Activated CD4-positive, alpha-beta T cell treated with anti-CD3 and anti-CD28 coated beads, Interleukin-2, Interleukin-4, amounts not matched to agents 100 ng/mL and 50 ng/mL, durations not matched to agents 16 hours and 8 hours (primary cell): ENCODE measurements around the gene RGCC.
A peak's percentile ranks its signal among the peaks of the same experiment; 100 is the strongest.
"Not testable (repeated sequence)": the region's sequence is repeated elsewhere in the genome, so short reads cannot be mapped to it uniquely, and the experiment has no call there.

Source experiments
- DNase-seq: peaks from one replicate; pipeline ENCODE4 v3.0.0-alpha.2; 2020; ENCODE audit warnings: low spot score

RGCC gene

DNA sequence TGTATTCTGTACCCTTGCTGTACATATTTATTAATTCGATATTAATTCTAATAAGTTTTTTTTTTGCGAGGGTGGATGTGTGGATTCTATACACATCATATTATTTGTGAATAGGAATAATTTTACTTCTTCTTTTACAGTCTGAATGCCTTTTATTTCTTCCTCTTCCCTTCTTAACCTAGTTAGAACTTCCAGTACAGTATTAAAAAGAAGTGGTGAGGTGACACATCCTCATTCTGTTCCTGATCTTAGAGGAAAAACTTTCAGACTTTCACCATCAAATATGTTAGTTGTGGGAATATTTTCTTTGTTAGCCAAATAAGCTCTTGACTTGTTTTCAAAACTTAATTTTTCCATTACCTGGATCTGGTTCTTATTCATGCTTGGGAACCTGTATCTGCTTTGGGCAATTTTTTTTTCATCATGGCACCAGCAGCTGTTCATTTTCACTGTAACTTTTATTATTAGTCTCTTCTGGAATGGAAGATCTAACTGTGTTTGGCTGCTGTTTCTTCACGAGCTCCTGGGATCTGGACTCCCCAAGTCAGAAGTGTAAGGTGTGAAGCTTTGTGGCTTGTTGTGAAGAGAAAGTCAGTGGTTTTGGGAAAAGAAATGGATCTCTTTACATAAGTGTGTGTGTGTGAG is 33.1 kb downstream of the RGCC start:
- DNase-seq: no peak

DNA sequence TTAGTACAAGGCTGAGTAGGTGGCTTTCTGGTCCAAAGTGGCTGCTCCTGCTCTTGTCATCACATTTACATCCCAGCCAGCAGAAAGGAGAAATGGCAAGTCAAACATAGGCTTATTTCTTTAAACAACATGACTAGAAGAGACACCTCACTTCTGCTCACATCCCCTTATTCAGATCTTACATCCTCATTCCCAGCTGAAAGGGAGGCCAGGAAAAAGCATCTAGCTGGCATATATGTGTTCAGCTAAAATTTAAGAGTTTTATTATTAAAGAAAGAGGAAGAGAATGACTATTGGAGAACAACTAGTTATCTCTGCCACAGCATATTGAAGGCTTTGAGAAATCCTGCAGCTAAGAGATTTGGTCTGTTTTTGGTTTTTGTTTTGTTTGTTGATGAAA is 34.1 kb downstream of the RGCC start:
- no peak for DNase-seq

DNA sequence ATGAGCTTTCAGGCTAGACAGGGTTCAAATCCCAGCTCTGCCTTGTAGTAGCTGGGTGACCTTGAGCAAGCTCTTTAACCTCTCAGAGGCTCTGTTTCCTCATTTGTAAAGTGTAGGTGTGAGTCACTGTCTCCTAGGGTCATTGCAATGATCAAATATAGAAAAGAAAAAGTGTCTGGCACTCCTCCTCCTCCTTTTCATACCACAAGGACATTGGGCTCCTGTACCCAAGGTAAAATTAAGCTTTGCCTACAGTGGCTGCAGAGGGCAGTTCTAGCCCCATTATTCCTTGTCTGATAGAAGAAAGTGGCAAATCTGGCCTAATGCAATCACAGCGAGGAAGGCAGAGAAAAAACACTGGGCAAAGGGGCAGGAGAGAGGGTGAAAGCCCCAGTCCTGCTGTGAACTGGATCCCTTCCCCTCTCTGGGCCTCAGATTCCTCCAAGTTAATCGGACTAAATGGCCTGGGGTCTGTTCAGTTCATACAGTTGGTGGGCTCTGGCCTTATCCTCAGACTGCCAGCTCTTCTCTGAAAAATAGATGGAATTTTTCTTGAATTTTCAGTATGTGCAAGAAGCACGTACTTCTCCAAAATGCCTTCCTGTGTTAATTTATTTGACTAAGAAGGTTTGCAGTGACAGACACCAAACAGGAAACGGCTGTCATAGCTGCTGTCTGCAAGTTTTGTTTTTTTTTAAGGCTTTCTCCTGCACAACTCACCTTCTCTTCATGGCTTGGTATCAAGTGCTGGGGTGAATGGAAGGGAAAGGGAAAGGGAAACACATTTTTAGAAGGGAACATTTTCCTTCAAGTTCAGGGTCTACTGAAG is 35.3 kb downstream of the RGCC start:
- DNase-seq: peak; percentile 60

DNA sequence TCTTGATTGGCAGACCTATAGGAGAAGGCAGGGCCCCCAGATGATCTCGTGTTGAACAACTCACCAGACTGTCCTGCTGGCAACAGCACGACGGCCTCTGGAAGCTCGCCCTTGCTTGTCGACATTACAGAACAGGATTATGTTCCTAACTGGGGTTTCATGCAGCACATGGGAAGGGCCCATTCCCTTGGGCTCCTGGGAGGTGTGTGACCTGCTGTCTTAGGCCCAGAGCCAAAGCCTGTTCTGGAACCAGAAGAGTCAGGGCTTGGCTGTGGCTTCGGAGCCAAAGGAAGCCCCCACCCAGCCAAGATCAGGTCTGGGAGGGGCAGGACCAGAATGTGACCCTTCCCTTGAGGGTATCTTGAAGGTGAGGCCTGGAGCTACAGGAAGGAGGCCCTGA is 36.9 kb downstream of the RGCC start:
- no peak for DNase-seq

DNA sequence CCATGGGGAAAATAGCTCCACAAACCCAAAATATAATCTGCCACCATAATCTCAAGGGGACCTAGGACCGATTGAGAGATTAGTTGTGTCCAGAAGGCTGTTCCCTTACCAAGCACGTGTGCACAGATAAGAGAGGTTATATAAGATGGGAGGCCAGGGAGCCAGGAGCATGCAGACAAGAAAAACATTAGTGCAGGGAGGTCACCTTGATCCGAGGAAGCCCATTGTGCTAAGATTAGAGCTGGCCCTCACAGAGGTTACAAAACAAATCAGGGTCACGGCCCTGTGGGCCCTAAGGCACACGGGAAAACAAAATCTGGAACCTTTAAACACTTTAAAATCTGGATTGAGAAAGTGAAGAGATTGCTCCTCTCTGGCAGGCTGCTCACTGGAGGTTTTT is 37.7 kb downstream of the RGCC start:
- DNase-seq: no peak

DNA sequence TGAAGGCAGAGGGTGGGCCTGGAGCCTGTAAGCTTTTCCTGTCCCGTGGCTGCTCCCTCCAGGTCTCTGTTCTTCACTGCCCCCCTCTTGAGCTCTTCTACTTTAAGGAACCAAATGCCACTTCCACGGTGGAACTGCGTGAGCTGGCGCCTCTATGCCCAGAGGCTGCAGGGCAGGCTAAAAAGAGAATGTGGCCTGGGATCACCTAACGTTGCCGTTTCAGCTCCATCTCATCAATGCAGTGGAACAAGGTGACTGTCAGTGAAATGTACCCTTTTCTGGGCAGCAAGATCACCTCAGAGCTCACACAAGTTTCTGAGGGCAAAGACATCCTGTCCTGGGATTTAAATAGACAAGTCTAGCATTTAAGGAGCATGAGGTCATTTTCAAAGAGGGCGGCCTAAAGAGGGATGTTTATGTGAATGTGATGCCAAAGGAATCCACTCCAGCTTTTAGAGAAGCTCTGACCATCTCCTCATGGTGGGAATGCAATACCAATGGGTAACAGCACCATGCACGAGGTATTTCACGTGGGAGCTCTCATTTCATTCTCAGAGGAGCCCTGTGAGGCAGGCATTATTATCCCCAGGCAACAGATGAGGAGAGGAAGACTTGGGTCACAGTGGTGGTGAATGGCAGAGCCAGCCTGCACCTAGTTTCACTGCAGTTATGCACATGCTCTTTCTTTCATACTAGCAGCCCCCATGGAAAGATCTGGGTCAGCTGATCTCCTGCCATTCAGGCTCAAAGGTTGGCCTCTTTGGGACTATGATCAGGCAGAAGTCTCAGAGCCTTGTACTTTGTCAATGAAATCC is 39.3 kb downstream of the RGCC start:
- DNase-seq: no peak

DNA sequence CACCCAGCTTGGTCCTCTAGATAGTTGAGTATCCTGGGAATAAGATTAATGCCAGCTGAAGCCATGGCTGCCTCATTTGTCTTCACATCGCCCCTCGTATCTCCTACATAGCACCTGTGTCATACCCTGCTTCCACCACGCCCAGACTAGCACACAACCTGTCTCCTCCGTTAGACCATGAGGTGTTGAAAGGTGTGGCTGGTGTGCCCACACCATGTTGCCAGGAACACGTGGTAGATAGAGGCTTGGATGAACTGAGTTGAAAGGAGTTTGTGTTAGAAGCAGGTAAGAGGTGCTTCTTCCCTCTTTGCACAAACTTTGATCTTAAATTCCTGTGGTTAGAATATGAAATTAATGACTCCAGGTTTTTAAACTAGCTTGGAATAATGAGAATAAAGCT is 40.1 kb downstream of the RGCC start:
- no peak for DNase-seq

DNA sequence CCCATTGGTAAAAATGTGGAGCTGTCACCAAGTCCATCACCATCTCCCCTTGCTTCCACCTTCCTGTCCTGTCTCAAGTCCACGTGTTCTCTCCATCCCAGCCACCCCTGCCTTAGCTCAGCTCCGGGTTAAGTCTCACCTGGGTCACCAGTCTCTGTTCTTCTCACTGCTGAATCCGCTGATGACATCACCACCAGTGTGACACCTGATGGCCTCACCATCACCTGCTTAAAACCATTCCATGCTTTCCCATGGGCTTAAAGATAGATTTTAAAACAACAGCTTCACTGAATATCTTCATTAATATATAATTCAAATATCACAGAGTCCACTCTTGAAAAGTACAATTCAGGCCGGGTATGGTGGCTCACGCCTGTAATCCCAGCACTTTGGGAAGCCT is 42.1 kb downstream of the RGCC start:
- DNase-seq: no peak

DNA sequence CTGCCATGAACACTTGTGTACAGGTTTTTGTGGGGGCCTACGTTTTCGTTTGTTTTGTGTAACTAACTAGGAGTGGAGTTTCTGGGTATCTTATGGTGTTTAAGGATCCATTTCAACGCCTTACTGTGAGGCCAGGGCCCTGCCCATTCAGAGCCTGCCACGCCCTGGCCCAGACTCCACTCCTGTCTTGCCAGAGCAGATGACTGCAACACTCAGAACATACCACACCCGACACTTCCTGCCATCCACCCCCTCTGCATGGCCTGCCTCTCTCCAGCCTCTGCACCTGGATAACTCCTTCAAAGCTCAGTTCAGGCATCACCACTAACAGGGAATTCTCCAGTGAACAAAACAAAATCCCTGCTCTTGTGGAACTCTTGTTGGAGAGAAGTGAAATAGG is 43.2 kb downstream of the RGCC start:
- peak; percentile 30 for DNase-seq

DNA sequence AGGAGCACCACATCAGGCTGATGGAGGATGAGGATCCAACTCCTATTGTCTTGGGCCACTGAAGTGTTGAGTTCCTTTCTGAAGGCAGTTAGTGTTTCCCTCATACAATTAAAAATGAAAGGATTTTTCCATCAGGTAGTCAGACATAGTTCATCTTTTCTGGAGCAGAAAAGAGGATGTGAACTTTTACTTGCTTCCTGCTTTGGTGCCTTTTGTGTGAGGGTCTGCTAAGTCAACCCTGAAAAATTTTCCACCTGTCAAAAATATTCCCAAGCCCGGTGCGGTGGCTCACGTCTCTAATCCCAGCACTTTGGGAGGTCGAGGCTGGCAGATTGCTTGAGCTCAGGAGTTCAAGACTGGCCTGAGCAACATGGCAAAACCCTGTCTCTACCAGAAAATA is 43.9 kb downstream of the RGCC start:
- no peak for DNase-seq

DNA sequence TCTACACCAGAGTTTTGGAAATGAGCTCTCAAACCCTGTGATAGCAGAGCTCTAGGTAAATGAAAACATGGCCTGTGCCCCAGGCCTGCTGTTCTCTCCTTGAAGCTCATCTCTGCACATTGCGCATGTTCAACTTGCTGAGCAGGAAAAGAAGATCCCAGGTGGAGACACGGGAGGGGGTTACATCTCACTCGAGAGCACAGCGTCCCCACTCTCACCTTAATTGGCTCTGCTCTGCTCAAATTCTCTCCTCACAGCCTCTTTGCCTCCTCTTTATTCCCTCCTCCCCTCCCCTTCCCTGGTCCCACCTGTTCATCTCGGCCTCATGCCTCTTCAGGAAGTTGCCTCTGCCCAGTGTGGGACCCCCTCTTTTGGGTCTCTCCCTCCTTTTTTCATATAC is 44.7 kb downstream of the RGCC start:
- no peak for DNase-seq

DNA sequence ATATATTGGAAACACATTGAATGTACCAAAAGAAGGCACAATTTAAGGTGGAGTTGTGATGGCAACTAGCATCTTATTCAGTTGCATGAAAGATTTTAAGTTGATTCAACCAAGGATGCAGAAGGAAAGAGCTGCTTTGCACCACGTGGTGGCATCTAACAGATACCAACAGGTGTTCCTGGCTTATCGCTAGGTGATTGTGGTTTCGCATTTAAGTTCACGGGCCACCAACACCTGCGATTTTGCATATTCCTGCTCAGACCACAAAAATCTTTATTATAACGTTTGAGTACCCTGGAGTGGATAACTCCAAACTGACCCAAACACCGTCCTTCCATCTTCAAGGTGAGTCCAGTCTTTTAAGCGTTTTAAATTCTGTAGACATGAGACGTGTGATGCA is 45.3 kb downstream of the RGCC start:
- no peak for DNase-seq

DNA sequence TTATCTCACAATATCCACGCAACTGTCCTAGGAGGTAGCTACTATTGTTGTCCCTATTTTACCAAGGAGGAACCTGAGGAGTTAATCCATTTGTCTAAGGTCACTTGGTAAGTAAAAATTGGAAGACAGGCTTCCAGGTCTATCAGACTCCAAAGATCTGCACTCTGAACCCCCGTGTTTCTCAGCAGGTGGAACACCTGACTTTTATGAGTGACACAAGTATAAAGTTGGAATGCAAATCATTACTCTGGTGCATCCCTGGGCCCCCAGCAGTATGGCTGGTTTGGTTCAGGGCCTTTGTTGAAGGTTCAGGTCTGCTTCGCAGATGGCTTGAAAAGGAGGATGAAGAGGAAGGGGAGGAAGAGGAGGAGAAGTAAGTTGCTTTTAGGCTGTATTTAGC is 46.0 kb downstream of the RGCC start:
- no peak for DNase-seq

DNA sequence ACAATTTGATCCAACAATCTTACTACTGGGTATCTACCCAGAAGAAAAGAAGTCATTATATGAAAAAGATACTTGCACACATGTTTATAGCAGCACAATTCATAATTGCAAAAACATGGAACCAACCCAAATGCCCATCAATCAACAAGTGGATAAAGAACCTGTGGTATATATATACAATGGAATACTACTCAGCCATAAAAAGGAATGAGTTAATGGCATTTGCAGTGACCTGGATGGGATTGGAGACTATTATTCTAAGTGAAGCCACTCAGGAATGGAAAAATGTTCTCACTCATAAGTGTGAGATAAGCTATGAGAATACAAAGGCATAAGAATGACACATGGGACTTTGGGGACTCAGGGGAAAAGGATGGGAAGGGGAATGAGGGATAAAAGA is 47.3 kb downstream of the RGCC start:
- not testable (repeated sequence) for DNase-seq

DNA sequence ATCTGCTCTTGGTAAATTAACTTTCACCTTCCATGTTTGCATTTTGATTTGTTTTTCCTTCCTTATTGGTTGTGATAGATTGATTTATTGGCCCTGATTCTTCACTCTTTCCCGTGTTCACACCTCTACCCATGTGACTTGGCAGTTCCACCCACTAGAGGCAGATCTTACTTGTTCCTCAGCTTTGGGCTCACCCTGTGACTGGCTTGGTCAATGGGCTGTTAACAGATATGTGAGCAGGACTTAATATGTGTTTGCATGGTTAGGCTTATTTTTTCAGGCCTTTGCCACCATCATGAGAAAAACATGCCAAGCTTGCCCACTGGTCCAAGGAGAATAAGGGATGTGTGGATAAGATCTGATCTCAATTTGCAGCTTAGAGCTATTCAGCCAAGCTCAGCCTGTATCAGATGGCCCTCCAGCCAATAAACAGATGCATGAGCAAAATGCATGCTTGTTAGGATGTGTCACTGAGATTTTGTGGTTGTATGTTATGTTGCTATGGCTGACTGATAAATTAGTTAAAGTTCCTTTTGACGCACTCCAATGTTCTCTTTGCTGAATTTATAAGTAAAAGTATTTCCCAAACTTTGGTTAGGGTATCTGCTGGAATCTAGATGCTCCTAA is 48.0 kb downstream of the RGCC start:
- DNase-seq: no peak

DNA sequence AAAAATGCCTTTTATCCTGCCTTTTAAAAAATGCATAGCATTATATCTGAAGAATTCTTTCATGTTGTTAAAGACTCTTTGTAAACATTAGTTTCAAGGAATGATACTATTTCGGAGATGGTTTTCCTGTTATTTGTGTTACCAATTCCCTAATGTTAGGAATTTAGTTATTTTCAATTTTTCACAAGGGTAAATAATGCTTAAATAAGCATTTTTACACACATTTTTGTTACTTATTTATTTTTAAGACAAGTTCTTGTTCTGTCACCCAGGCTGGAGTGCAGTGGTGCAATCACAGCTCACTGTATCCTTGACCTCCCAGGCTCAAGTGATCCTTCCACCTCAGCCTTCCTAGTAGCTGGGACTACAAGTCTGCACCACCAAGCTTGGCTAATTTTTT is 49.0 kb downstream of the RGCC start:
- no peak for DNase-seq

DNA sequence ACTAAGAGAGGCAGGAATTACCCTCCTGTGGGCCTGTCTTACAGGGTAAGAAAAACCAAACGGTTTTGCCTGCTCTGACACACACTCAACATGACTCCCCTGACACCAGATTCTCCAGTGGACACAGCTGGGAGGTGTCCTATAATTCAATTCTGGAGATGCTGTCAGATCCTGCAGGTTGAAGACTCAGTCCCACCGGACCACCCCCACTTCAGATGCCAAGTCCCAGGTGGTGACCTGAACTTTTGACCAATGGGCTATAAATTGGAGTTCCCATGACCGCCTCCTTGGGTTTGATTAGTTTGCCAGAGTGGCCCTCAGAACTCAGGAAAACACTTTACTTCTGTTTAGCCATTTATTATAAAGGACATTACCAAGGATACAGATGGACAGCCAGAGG is 52.6 kb downstream of the RGCC start:
- no peak for DNase-seq

DNA sequence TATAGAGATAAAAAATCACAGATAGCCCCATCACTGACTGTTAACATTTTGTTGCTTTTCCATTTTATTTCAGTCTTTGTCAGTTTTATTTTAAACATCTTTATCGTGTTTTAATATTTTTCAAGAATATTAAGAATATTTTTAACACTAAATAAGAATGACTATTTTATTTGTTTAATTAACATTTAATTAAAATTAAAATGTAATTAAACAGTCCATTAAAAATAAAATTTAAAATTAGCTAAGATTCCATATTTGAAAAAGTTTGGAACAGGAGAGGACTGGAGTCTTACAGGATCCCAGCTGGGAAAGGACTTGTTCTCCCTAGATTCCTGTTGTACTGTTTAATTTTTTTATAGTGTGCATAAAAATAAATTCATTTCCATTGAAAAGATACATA is 54.5 kb downstream of the RGCC start:
- DNase-seq: no peak

DNA sequence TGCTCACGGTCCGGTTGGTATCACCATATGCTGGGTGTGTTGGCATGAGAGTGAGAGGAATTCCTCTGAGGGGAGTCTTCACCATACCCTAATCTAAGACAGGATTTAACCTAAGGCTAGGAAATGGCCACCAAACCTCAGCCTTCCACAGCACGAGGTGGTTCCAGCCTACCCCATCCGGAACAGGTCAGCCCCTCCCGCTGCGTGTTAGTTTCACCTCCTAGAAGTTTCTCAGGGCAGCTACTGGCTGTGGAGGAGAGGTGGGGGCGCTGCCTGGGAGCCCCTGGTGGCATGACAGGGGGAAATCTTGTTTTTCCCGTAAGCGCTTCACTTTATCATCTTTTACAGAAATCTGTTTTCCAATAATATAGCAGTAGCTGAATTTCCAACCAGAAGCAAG is 55.1 kb downstream of the RGCC start:
- no peak for DNase-seq

DNA sequence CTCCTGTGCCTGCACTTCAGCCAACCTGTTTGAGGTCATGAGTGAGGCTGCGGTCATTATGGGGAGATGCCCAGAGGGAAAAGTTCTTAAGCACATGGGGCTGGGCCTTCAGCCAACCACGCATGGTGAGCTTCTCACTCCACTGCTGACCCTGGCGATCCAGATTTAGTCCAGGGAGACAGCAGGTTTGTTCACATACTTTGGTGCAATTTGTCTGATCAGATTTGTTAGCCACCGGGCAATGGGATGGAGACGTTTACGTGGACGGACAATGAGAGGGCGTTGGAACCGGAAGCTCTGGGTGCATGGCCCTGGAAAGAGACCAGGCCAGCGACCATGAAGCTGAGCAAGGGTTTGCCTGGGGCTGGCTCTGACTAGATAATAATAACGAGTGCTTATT is 56.2 kb downstream of the RGCC start:
- no peak for DNase-seq

DNA sequence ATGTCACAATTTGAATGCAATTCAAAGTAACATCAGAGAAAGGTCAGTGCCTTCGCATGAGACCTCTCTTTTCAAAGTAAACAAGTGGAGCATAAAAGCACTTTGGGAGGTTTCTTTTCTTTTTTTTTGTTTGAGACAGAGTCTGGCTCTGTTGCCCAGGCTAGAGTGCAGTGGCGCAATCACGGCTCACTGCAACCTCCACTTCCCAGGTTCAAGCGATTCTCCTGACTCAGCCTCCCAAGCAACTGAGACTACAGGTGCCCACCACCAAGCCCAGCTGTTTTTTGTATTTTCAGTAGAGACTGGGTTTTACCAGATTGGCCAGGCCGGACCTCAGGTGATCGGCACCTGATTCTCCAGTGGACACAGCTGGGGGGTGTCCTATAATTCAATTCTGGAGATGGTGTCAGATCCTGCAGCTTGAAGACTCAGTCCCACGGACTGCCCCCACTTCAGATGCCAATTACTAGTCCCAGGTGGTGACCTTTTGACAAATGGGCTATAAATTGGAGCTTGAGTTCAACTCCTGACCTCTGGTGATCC is 57.6 kb downstream of the RGCC start:
- no peak for DNase-seq

DNA sequence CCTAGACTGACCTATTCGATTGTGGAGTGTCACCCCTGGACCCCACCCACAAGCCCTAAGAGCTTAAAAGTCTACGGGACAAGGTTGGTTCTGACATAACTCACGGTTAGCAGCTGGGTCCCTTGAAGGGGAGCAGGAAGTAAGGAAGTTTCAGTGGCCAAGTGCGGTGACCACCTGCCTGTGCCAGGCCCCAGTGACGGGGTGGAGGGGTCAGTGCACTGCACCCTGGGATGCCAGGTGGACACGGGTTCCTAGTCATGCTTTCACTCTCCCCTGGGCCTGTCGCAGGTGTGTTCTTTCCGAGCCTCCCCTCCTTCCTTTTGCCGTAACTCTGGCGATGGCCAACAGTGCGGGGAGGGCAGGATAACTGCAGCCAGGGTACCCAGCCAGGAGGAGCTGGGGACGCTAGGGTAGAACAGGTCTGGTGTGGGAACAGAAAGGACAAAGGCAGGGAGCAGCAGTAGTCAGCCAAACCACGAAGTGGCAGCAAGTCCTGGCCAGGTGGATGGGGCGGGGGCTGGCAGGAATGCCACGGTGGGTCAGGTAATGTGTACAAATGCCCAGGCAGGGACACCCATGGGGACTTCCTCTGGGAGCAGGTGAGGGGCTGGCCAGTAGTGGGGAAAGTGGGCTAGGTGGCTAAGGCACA is 58.3 kb downstream of the RGCC start:
- no peak for DNase-seq
